ENCODE measurements around the gene SLC2A9. TPM values are rescaled to one million over a fixed set of nuclear protein-coding genes. Genes with fewer than 3 reads are reported as not detected.

The SLC2A9 gene
- total and polyA plus RNA-seq, 2 of the 8 experiments (the other 6 are each of a cell fraction or from before 2014, with no cell fraction given): 0.20 to 0.26 TPM

- no peak for TF ChIP-seq SP4 (IDR thresholded peaks at IDR 0.05; ENCODE audit: low read length)
- TF ChIP-seq, protein P1, sequence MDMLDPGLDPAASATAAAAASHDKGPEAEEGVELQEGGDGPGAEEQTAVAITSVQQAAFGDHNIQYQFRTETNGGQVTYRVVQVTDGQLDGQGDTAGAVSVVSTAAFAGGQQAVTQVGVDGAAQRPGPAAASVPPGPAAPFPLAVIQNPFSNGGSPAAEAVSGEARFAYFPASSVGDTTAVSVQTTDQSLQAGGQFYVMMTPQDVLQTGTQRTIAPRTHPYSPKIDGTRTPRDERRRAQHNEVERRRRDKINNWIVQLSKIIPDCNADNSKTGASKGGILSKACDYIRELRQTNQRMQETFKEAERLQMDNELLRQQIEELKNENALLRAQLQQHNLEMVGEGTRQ (IDR thresholded peaks at IDR 0.05; ENCODE audit: low read length): no peak
- no peak for TF ChIP-seq KDM1A (IDR thresholded peaks at IDR 0.05; ENCODE audit: borderline replicate concordance, low read length)
- no peak for TF ChIP-seq RBBP5 (IDR thresholded peaks at IDR 0.05; ENCODE audit: borderline replicate concordance, low read depth, low read length)
- no peak for TF ChIP-seq HDAC2 (IDR thresholded peaks at IDR 0.05; ENCODE audit: borderline replicate concordance in 1 of 2, low read depth in 2 of 2, low read length in 2 of 2)
- no peak for TF ChIP-seq TBP (IDR thresholded peaks at IDR 0.05; ENCODE audit: low read depth, low read length)
Observed at GRCh38 chr4:9996319-9997110, 24.8 kb downstream of the SLC2A9 start (continued).
